NB4 (cell line): ENCODE results near the gene LRBA.

Experiments used
- DNase-seq: peaks from one replicate; pipeline ENCODE4 v3.0.0; 2010; ENCODE audit warnings: low read depth
- H3K4me3 ChIP-seq: one replicate; pipeline ENCODE4 v1.5.1; 2011; ENCODE audit warnings: mild to moderate bottlenecking, low read depth, low read length, moderate library complexity
- CTCF ChIP-seq: IDR thresholded peaks from one replicate; pipeline ENCODE4 v1.5.1; 2012; ENCODE audit warnings: low read depth, low read length
- MAX ChIP-seq: IDR thresholded peaks from 2 replicates; pipeline ENCODE4 v1.6.1; 2011; ENCODE audit warnings: low read depth, low read length
- MYC ChIP-seq: IDR thresholded peaks from 2 replicates; pipeline ENCODE4 v1.6.1; 2011; ENCODE audit warnings: low read depth, low read length
- POLR2A ChIP-seq: IDR thresholded peaks from 2 replicates; pipeline ENCODE4 v1.6.1; 2011; ENCODE audit warnings: mild to moderate bottlenecking; ENCODE audit not compliant: insufficient read length; ENCODE audit errors: extremely low read depth

The LRBA gene

GRCh38 chr4:150903603-150904002 is 111.5 kb downstream of the LRBA start:
- no peak for TF ChIP-seq CTCF
- TF ChIP-seq MYC, result no peak
- TF ChIP-seq POLR2A, result no peak
- no peak for TF ChIP-seq MAX
- no peak for DNase-seq
- no peak overlapping the region for H3K4me3 ChIP-seq

- no peak for TF ChIP-seq CTCF
- TF ChIP-seq MAX, result no peak
- TF ChIP-seq MYC, result no peak
- no peak for TF ChIP-seq POLR2A
- DNase-seq, result peak; percentile 7
- no peak overlapping the region for H3K4me3 ChIP-seq
Measured at GRCh38 chr4:150896497-150896896, 118.6 kb downstream of the LRBA start.

GRCh38 chr4:150890246-150890645 is 124.8 kb downstream of the LRBA start:
- no peak overlapping the region for H3K4me3 ChIP-seq
- TF ChIP-seq MAX (no peak), POLR2A (no peak), CTCF (no peak), MYC (no peak)
- DNase-seq, result no peak

- no peak for DNase-seq
- H3K4me3 ChIP-seq, result no peak overlapping the region
- TF ChIP-seq POLR2A (no peak), CTCF (no peak), MAX (no peak), MYC (no peak)
Measured at GRCh38 chr4:150889306-150889705, 125.8 kb downstream of the LRBA start.

GRCh38 chr4:150888625-150889024 is 126.5 kb downstream of the LRBA start:
- H3K4me3 ChIP-seq, result no peak overlapping the region
- no peak for DNase-seq
- TF ChIP-seq POLR2A, result no peak
- TF ChIP-seq MAX, result no peak
- TF ChIP-seq MYC, result no peak
- TF ChIP-seq CTCF, result no peak

GRCh38 chr4:150888217-150888616 is 126.9 kb downstream of the LRBA start:
- no peak overlapping the region for H3K4me3 ChIP-seq
- TF ChIP-seq MYC, result no peak
- no peak for TF ChIP-seq CTCF
- TF ChIP-seq MAX, result no peak
- no peak for DNase-seq
